Measurements from ENCODE around the gene HEATR1.

GRCh38 chr1:236623371-236624166, 19.3 kb upstream of the HEATR1 start:
- no peak for TF ChIP-seq CTCF (IDR thresholded peaks at IDR 0.05)
- TF ChIP-seq EZH2 (IDR thresholded peaks at IDR 0.05; ENCODE audit: borderline replicate concordance, insufficient read depth, low read depth, low read length, poor library complexity, severe bottlenecking), result no peak

All from B cell (primary cell).